MCF 10A (cell line): ENCODE results near the gene MS4A15. TPM values are rescaled to one million over a fixed set of nuclear protein-coding genes. Genes with fewer than 3 reads are reported as not detected.

Experiments used
- BruUV-seq: library from RNA; stranded (reverse); fragments of 400-500 nt; replicated peaks from 2 replicates; lab custom pipeline; 2021; lab: Mats Ljungman, UMichigan
- CTCF ChIA-PET: fragments of 300-600 bp; sonication (Branson Sonifier 250); formaldehyde crosslinking; extraction: SDS; loops from one replicate; lab custom pipeline; 2021; ENCODE audit warnings: antibody characterized with exemption, inconsistent platforms; lab: Yijun Ruan, JAX
- POLR2A ChIA-PET: fragments of 300-600, 350-650 bp; sonication (Branson Sonifier 250); formaldehyde crosslinking; extraction: SDS; loops from one replicate; lab custom pipeline; 2020; ENCODE audit warnings: antibody characterized with exemption, inconsistent platforms; lab: Yijun Ruan, JAX
- DNase-seq: peaks from one replicate; pipeline ENCODE4 v3.0.0-alpha.2; 2018; ENCODE audit not compliant: unreplicated experiment
- H3K27ac Mint-ChIP-seq: one replicate; pipeline ENCODE4 v1.8.0; 2022; ENCODE audit warnings: mild to moderate bottlenecking, low read depth, mixed read lengths; ENCODE audit not compliant: unreplicated experiment
- H3K27me3 Mint-ChIP-seq: one replicate; pipeline ENCODE4 v1.8.0; 2022; ENCODE audit warnings: mixed read lengths; ENCODE audit not compliant: insufficient read depth, unreplicated experiment
- H3K36me3 Mint-ChIP-seq: one replicate; pipeline ENCODE4 v1.8.0; 2022; ENCODE audit warnings: mild to moderate bottlenecking, moderate library complexity, mixed read lengths; ENCODE audit not compliant: insufficient read depth, unreplicated experiment
- H3K4me1 Mint-ChIP-seq: one replicate; pipeline ENCODE4 v1.8.0; 2022; ENCODE audit warnings: mixed read lengths; ENCODE audit not compliant: insufficient read depth, unreplicated experiment
- H3K4me3 Mint-ChIP-seq: one replicate; pipeline ENCODE4 v1.8.0; 2022; ENCODE audit warnings: mild to moderate bottlenecking, moderate library complexity, mixed read lengths; ENCODE audit not compliant: unreplicated experiment
- H3K9me3 Mint-ChIP-seq: one replicate; pipeline ENCODE4 v1.8.0; 2022; ENCODE audit warnings: mixed read lengths; ENCODE audit not compliant: unreplicated experiment
- CTCF ChIP-seq: fragments of 200-600 bp; IDR thresholded peaks from one replicate; pipeline ENCODE4 v1.8.0; 2022; ENCODE audit warnings: antibody characterized with exemption, mild to moderate bottlenecking; ENCODE audit not compliant: unreplicated experiment
- intact Hi-C: fragments of 100-400 bp; cut with micrococcal nuclease; formaldehyde crosslinking; loops from 2 replicates; pipeline ENCODE4 v1.14.1; 2022
- total RNA-seq: library from RNA; stranded (reverse); gene quantifications from 2 replicates; pipeline ENCODE4 v1.2.3, GENCODE V29; 2022

Gene MS4A15
- total RNA-seq, 1 experiment from 2014 or later: not detected

GRCh38 chr11:60809691-60810090 lies 53.0 kb downstream of the MS4A15 start:
- CTCF ChIA-PET: no interaction called here
- H3K4me3 Mint-ChIP-seq: no peak overlapping the region
- no peak for DNase-seq
- H3K9me3 Mint-ChIP-seq: no peaks in the 10 kb centered on the region
- H3K4me1 Mint-ChIP-seq: no peaks in the 10 kb centered on the region
- H3K36me3 Mint-ChIP-seq: peaks cover 6% of the 10 kb centered on the region
- BruUV-seq: no TSS peak
- POLR2A ChIA-PET: no interaction called here
- no peak overlapping the region for H3K27ac Mint-ChIP-seq
- TF ChIP-seq CTCF: no peak
- H3K27me3 Mint-ChIP-seq: peaks cover 9% of the 10 kb centered on the region
- intact Hi-C loops: no loop called here

- intact Hi-C loops: no loop called here
- BruUV-seq: no TSS peak
- POLR2A ChIA-PET: no interaction called here
- CTCF ChIA-PET: no interaction called here
- Mint-ChIP-seq H3K27ac (no peak overlapping the region), H3K4me3 (no peak overlapping the region), H3K36me3 (peaks cover 6% of the 10 kb centered on the region), H3K4me1 (no peaks in the 10 kb centered on the region), H3K27me3 (peaks cover 9% of the 10 kb centered on the region), H3K9me3 (no peaks in the 10 kb centered on the region)
- DNase-seq: no peak
- no peak for TF ChIP-seq CTCF
These were observed 53.5 kb downstream of the MS4A15 start for GRCh38 chr11:60810151-60810550.

GRCh38 chr11:60810569-60810968 lies 53.9 kb downstream of the MS4A15 start:
- Mint-ChIP-seq H3K27ac (no peak overlapping the region), H3K27me3 (peaks cover 9% of the 10 kb centered on the region), H3K4me1 (no peaks in the 10 kb centered on the region), H3K4me3 (no peak overlapping the region), H3K9me3 (no peaks in the 10 kb centered on the region), H3K36me3 (peaks cover 3% of the 10 kb centered on the region)
- intact Hi-C loops: no loop called here
- POLR2A ChIA-PET: no interaction called here
- DNase-seq: no peak
- no TSS peak for BruUV-seq
- CTCF ChIA-PET: interaction anchor here (0.5 kb wide), 1 partner anchor 117 kb away, joined by 3 read pairs; no protein-coding TSS in a partner anchor
- TF ChIP-seq CTCF: no peak

GRCh38 chr11:60813324-60813723 lies 56.7 kb downstream of the MS4A15 start:
- no peak for DNase-seq
- H3K27ac Mint-ChIP-seq: no peak overlapping the region
- intact Hi-C loops: no loop called here
- POLR2A ChIA-PET: no interaction called here
- peaks cover 9% of the 10 kb centered on the region for H3K27me3 Mint-ChIP-seq
- BruUV-seq: no TSS peak
- H3K4me3 Mint-ChIP-seq: no peak overlapping the region
- CTCF ChIA-PET: interaction anchor here (2.0 kb wide), 1 partner anchor 17 kb away, joined by 10 read pairs; no protein-coding TSS in a partner anchor
- no peaks in the 10 kb centered on the region for H3K4me1 Mint-ChIP-seq
- H3K9me3 Mint-ChIP-seq: no peaks in the 10 kb centered on the region
- no peak for TF ChIP-seq CTCF
- H3K36me3 Mint-ChIP-seq: no peaks in the 10 kb centered on the region
